ENCODE measurements around the gene SPATA24. TPM values are rescaled to one million over a fixed set of nuclear protein-coding genes. Genes with fewer than 3 reads are reported as not detected.
A peak's percentile ranks its signal among the peaks of the same experiment; 100 is the strongest.

Gene SPATA24
- total RNA-seq, 1 donor: 3.9 TPM

GRCh38 chr5:139374909-139375308 lies 29.0 kb downstream of the SPATA24 start:
- no peak for TF ChIP-seq CTCF (IDR thresholded peaks at IDR 0.05; ENCODE audit: insufficient read depth, low read depth, low read length)
- H3K4me3 ChIP-seq (ENCODE audit: low read depth, low read length): no peak overlapping the region
- no peak for DNase-seq (ENCODE audit: low read depth)

- DNase-seq (ENCODE audit: low read depth): no peak
- no peak overlapping the region for H3K4me3 ChIP-seq (ENCODE audit: low read depth, low read length)
- no peak for TF ChIP-seq CTCF (IDR thresholded peaks at IDR 0.05; ENCODE audit: insufficient read depth, low read depth, low read length)
Observed at GRCh38 chr5:139371482-139372435, 32.1 kb downstream of the SPATA24 start.

- TF ChIP-seq CTCF (IDR thresholded peaks at IDR 0.05; ENCODE audit: insufficient read depth, low read depth, low read length): no peak
- H3K4me3 ChIP-seq (ENCODE audit: low read depth, low read length): no peak overlapping the region
- DNase-seq (ENCODE audit: low read depth): no peak
Observed at GRCh38 chr5:139369181-139369580, 34.7 kb downstream of the SPATA24 start.

GRCh38 chr5:139368613-139369012 lies 35.3 kb downstream of the SPATA24 start:
- peak; percentile 19 for DNase-seq (ENCODE audit: low read depth)
- no peak overlapping the region for H3K4me3 ChIP-seq (ENCODE audit: low read depth, low read length)
- no peak for TF ChIP-seq CTCF (IDR thresholded peaks at IDR 0.05; ENCODE audit: insufficient read depth, low read depth, low read length)

GRCh38 chr5:139364466-139364865 lies 39.4 kb downstream of the SPATA24 start:
- DNase-seq (ENCODE audit: low read depth): peak; percentile 64
- no peak overlapping the region for H3K4me3 ChIP-seq (ENCODE audit: low read depth, low read length)
- no peak for TF ChIP-seq CTCF (IDR thresholded peaks at IDR 0.05; ENCODE audit: insufficient read depth, low read depth, low read length)

GRCh38 chr5:139363937-139364336 lies 40.0 kb downstream of the SPATA24 start:
- TF ChIP-seq CTCF (IDR thresholded peaks at IDR 0.05; ENCODE audit: insufficient read depth, low read depth, low read length): no peak
- no peak overlapping the region for H3K4me3 ChIP-seq (ENCODE audit: low read depth, low read length)
- no peak for DNase-seq (ENCODE audit: low read depth)

All from fibroblast of villous mesenchyme (primary cell).